GM19351 (cell line): ENCODE measurements around the gene CTRB2.

Experiments
- ATAC-seq: cut with Tn5 transposase; IDR thresholded peaks from one replicate; pipeline ENCODE4 v1.9.1; 2021; ENCODE audit warnings: mild to moderate bottlenecking, moderate library complexity; ENCODE audit not compliant: unreplicated experiment

CTRB2 gene

GRCh38 chr16:75206749-75207451 is at the start of gene CTRB2:
Gene CTRB2, minus strand, starts transcription at chr16:75207161. Its CDS starts 20 bp downstream, at chr16:75207141.
- peak; percentile 54 for ATAC-seq

- no peak for ATAC-seq
Measured at GRCh38 chr16:75256059-75256571, 49.2 kb upstream of the CTRB2 start.

- ATAC-seq, result no peak
Measured at GRCh38 chr16:75254359-75254837, 47.4 kb upstream of the CTRB2 start.

GRCh38 chr16:75252946-75253911 is 46.3 kb upstream of the CTRB2 start:
- no peak for ATAC-seq

GRCh38 chr16:75252049-75252864 is 45.3 kb upstream of the CTRB2 start:
- ATAC-seq, result no peak

- peak; percentile 77 for ATAC-seq
Measured at GRCh38 chr16:75251280-75252048, 44.5 kb upstream of the CTRB2 start, which contains the start of gene BCAR1. Gene BCAR1, minus strand, starts transcription at chr16:75251624. Its CDS starts 142 bp downstream, at chr16:75251482.

GRCh38 chr16:75250809-75251279 is 43.9 kb upstream of the CTRB2 start:
- ATAC-seq, result peak; percentile 19

GRCh38 chr16:75250089-75250808 is 43.3 kb upstream of the CTRB2 start:
- no peak for ATAC-seq

GRCh38 chr16:75249441-75249840 is 42.5 kb upstream of the CTRB2 start:
- ATAC-seq, result no peak

- ATAC-seq, result no peak
Measured at GRCh38 chr16:75248536-75249380, 41.8 kb upstream of the CTRB2 start.

GRCh38 chr16:75248142-75248535 is 41.2 kb upstream of the CTRB2 start:
- no peak for ATAC-seq

GRCh38 chr16:75247249-75247648 is 40.3 kb upstream of the CTRB2 start:
- ATAC-seq, result no peak

GRCh38 chr16:75246504-75247205 is 39.7 kb upstream of the CTRB2 start:
- no peak for ATAC-seq

- ATAC-seq, result no peak
Measured at GRCh38 chr16:75244844-75245758, 38.1 kb upstream of the CTRB2 start.

GRCh38 chr16:75244225-75244809 is 37.4 kb upstream of the CTRB2 start:
- no peak for ATAC-seq

GRCh38 chr16:75243667-75244224 is 36.8 kb upstream of the CTRB2 start:
- no peak for ATAC-seq
